Endothelial cell of umbilical vein (primary cell): ENCODE measurements around the gene OAS3. TPM values are rescaled to one million over a fixed set of nuclear protein-coding genes. Genes with fewer than 3 reads are reported as not detected.

Experiments
- BruUV-seq: library from RNA; stranded (reverse); fragments of 400-500 nt; replicated peaks from 2 replicates; lab custom pipeline; 2021; lab: Mats Ljungman, UMichigan
- CTCF ChIA-PET: fragments of 300-600, 350-600 bp; sonication (Branson Sonifier 250); formaldehyde crosslinking; loops from one replicate; lab custom pipeline; 2021; ENCODE audit warnings: antibody characterized with exemption, inconsistent platforms; lab: Charles Lee
- POLR2A ChIA-PET: fragments of 300-600, 350-600 bp; sonication (Branson Sonifier 250); formaldehyde crosslinking; loops from one replicate; lab custom pipeline; 2021; ENCODE audit warnings: antibody characterized with exemption, inconsistent platforms; lab: Charles Lee
- DNase-seq: peaks from one replicate; pipeline ENCODE4 v3.0.0-alpha.2; 2011; ENCODE audit warnings: low read depth, low spot score
- FAIRE-seq: peaks from 2 replicates; lab custom pipeline; 2011; peaks lifted over from hg19 to GRCh38; lab: Jason Lieb, UNC
- H2AFZ ChIP-seq: 2 replicates; pipeline ENCODE4 v1.6.0; 2012; ENCODE audit warnings: low read depth, low read length, control low read depth, inconsistent platforms
- H3K27ac ChIP-seq: 2 replicates; pipeline ENCODE4 v1.5.1; 2011; ENCODE audit warnings: low read depth, mild to moderate bottlenecking, control low read depth, low read length, moderate library complexity; ENCODE audit not compliant: insufficient read depth
- H3K27me3 ChIP-seq, 2 experiments: 2 replicates each; pipeline versions ENCODE4 v1.6.0 to v1.6.1; 2011; ENCODE audit warnings: low read length in 2 of 2, mixed read lengths in 1 of 2; ENCODE audit not compliant: control insufficient read depth in 2 of 2, insufficient read depth in 2 of 2
- H3K36me3 ChIP-seq, 2 experiments: 2 replicates in 1 of 2; 3 replicates in 1 of 2; pipeline ENCODE4 v1.5.1; 2011; ENCODE audit warnings: low read length in 2 of 2, mild to moderate bottlenecking in 1 of 2, moderate library complexity in 1 of 2; ENCODE audit not compliant: control insufficient read depth in 2 of 2, insufficient read depth in 2 of 2; ENCODE audit errors: extremely low read depth in 1 of 2
- H3K4me1 ChIP-seq: 3 replicates; pipeline ENCODE4 v1.5.1; 2011; ENCODE audit warnings: mild to moderate bottlenecking, low read length; ENCODE audit not compliant: control insufficient read depth, insufficient read depth; ENCODE audit errors: extremely low read depth
- H3K4me2 ChIP-seq: 2 replicates; pipeline ENCODE4 v1.6.1; 2011; ENCODE audit warnings: low read length, control low read depth, mixed read lengths; ENCODE audit not compliant: insufficient read depth
- H3K4me3 ChIP-seq, 3 experiments: fragments of 200-600 bp in 1 of 3; sonication (generic), shearing (Covaris generic) in 1 of 3; replicated peaks in 1 of 3; 2 replicates each; pipeline ENCODE4 v1.5.1; 2011 to 2016; ENCODE audit warnings: control low read depth in 3 of 3, low read length in 3 of 3, mild to moderate bottlenecking in 2 of 3, inconsistent platforms in 1 of 3, low read depth in 1 of 3, moderate library complexity in 1 of 3; ENCODE audit not compliant: insufficient read depth in 1 of 3
- H3K79me2 ChIP-seq: 2 replicates; pipeline ENCODE4 v1.6.0; 2012; ENCODE audit warnings: low read length, inconsistent platforms; ENCODE audit not compliant: control insufficient read depth, insufficient read depth
- H3K9ac ChIP-seq: replicated peaks from 2 replicates; pipeline ENCODE3; 2011; ENCODE audit warnings: low read length, control low read depth; ENCODE audit not compliant: insufficient read depth; ENCODE audit errors: extremely low read depth
- H3K9me1 ChIP-seq: replicated peaks from 3 replicates; pipeline ENCODE4 v1.6.0; 2011; ENCODE audit warnings: mild to moderate bottlenecking, low read length; ENCODE audit not compliant: control insufficient read depth, insufficient read depth; ENCODE audit errors: extremely low read depth
- H3K9me3 ChIP-seq: replicated peaks from 2 replicates; pipeline ENCODE4 v1.5.1; 2012; ENCODE audit warnings: low read length, inconsistent platforms; ENCODE audit not compliant: control insufficient read depth, insufficient read depth
- H4K20me1 ChIP-seq: replicated peaks from 2 replicates; pipeline ENCODE3; 2011; ENCODE audit warnings: mild to moderate bottlenecking, low read length; ENCODE audit not compliant: control insufficient read depth, insufficient read depth; ENCODE audit errors: extremely low read depth
- EZH2 ChIP-seq: IDR thresholded peaks from 2 replicates; pipeline ENCODE4 v1.6.1; 2012; ENCODE audit warnings: borderline replicate concordance, low read depth, mild to moderate bottlenecking, moderate library complexity, low read length, inconsistent platforms; ENCODE audit not compliant: severe bottlenecking
- FOS ChIP-seq: IDR thresholded peaks from 2 replicates; pipeline ENCODE4 v1.6.1; 2011; ENCODE audit warnings: mild to moderate bottlenecking, low read length, moderate library complexity, borderline replicate concordance; ENCODE audit not compliant: insufficient read depth
- GATA2 ChIP-seq: IDR thresholded peaks from 2 replicates; pipeline ENCODE4 v1.7.0; 2011; ENCODE audit warnings: low read depth, mild to moderate bottlenecking, moderate library complexity, mixed read lengths, low read length; ENCODE audit not compliant: insufficient read length, insufficient read depth
- JUN ChIP-seq: IDR thresholded peaks from 2 replicates; pipeline ENCODE4 v1.6.1; 2011; ENCODE audit warnings: borderline replicate concordance, low read depth; ENCODE audit not compliant: insufficient read length, insufficient read depth
- MAX ChIP-seq: IDR thresholded peaks from 2 replicates; pipeline ENCODE4 v1.6.1; 2011; ENCODE audit not compliant: insufficient read depth, insufficient read length
- MYC ChIP-seq: IDR thresholded peaks from one replicate; pipeline ENCODE4 v1.6.1; 2011; ENCODE audit warnings: mild to moderate bottlenecking, low read depth, low read length
- POLR2A ChIP-seq: IDR thresholded peaks from 2 replicates; pipeline ENCODE4 v1.6.1; 2012; ENCODE audit warnings: low read depth, mild to moderate bottlenecking, control low read depth, low read length
- POLR2AphosphoS5 ChIP-seq: IDR thresholded peaks from 2 replicates; pipeline ENCODE4 v1.6.1; 2012; ENCODE audit warnings: low read depth, mild to moderate bottlenecking, control low read depth, low read length, moderate library complexity; ENCODE audit not compliant: insufficient read depth
- dilution Hi-C: fragments of 300-500 bp; cut with MboI; formaldehyde crosslinking; loops from one replicate; pipeline ENCODE4 v1.15.0; 2019; ENCODE audit warnings: low sequenced_read_pairs; ENCODE audit not compliant: extremely low pct_ligation_motif_present
- intact Hi-C: fragments of 100-400 bp; cut with micrococcal nuclease; formaldehyde crosslinking; loops from one replicate; pipeline ENCODE4 v1.10.0; 2022
- polyA plus RNA-seq, 4 experiments: library from polyadenylated mRNA; depleted of rRNA in 3 of 4; stranded (reverse) in 3 of 4; unstranded in 1 of 4; fragments of >200 nt; gene quantifications; 2 replicates each; pipeline versions ENCODE4 v1.2.1 to v1.2.3, GENCODE V29; 2011 to 2012; ENCODE audit warnings: missing spikeins in 1 of 4
- total RNA-seq: library from RNA; stranded (reverse); gene quantifications from 2 replicates; pipeline ENCODE4 v1.2.3, GENCODE V29; 2021

Gene OAS3
- total and polyA plus RNA-seq, 2 donors (not counting 3 experiments of a cell fraction or from before 2014, with no cell fraction given), result 13.1 to 19.8 TPM

- no TSS peak for BruUV-seq
- Histone ChIP-seq H3K9ac (no peak overlapping the region), H3K36me3 (no peaks in the 10 kb centered on the region), H3K9me3 (no peaks in the 10 kb centered on the region), H3K4me1 (peaks cover 5% of the 10 kb centered on the region), H3K79me2 (no peaks in the 10 kb centered on the region), H2AFZ (no peak overlapping the region), H3K27me3 (no peaks in the 10 kb centered on the region), H3K9me1 (no peaks in the 10 kb centered on the region), H3K4me2 (no peak overlapping the region), H4K20me1 (no peaks in the 10 kb centered on the region), H3K27ac (no peak overlapping the region), H3K4me3 (no peak overlapping the region)
- ChIA-PET POLR2A (no interaction called here), CTCF (interaction anchor here (0.6 kb wide), 1 partner anchor 40 kb away, joined by 3 read pairs; no protein-coding TSS in a partner anchor)
- dilution Hi-C loops, result no loop called here
- TF ChIP-seq MYC (no peak), EZH2 (no peak), POLR2AphosphoS5 (no peak), FOS (no peak), JUN (no peak), POLR2A (no peak)
- FAIRE-seq (no peak), DNase-seq (no peak)
- intact Hi-C loops, result no loop called here
Observed at GRCh38 chr12:112942572-112942971, 4.3 kb downstream of the OAS3 start.

GRCh38 chr12:112944024-112944690 lies 5.9 kb downstream of the OAS3 start:
- CTCF ChIA-PET, result interaction anchor here (0.9 kb wide), 1 partner anchor 46 kb away, joined by 3 read pairs; no protein-coding TSS in a partner anchor
- no peak overlapping the region for H3K9ac ChIP-seq
- no peak for FAIRE-seq

More at GRCh38 chr12:112944024-112944690, 5.9 kb downstream of the OAS3 start:
- no TSS peak for BruUV-seq
- Histone ChIP-seq H3K9me1 (no peaks in the 10 kb centered on the region), H3K36me3 (no peaks in the 10 kb centered on the region), H3K4me3 (no peak overlapping the region), H3K27ac (no peak overlapping the region), H3K9me3 (no peaks in the 10 kb centered on the region), H3K4me1 (no peaks in the 10 kb centered on the region), H3K27me3 (no peaks in the 10 kb centered on the region), H2AFZ (no peak overlapping the region), H3K79me2 (no peaks in the 10 kb centered on the region), H4K20me1 (no peaks in the 10 kb centered on the region), H3K4me2 (no peak overlapping the region)
- dilution Hi-C loops, result no loop called here
- POLR2A ChIA-PET, result no interaction called here
- TF ChIP-seq FOS, result no peak
- no peak for TF ChIP-seq POLR2A
- TF ChIP-seq MYC, result no peak
- no peak for TF ChIP-seq JUN
- TF ChIP-seq POLR2AphosphoS5, result no peak
- no peak for TF ChIP-seq EZH2
- TF ChIP-seq MAX, result no peak
- no peak for TF ChIP-seq GATA2
- intact Hi-C loops, result no loop called here
- DNase-seq, result no peak
